ENCODE data around the gene KLF4.
A peak's percentile ranks its signal among the peaks of the same experiment; 100 is the strongest.

KLF4 gene

DNA sequence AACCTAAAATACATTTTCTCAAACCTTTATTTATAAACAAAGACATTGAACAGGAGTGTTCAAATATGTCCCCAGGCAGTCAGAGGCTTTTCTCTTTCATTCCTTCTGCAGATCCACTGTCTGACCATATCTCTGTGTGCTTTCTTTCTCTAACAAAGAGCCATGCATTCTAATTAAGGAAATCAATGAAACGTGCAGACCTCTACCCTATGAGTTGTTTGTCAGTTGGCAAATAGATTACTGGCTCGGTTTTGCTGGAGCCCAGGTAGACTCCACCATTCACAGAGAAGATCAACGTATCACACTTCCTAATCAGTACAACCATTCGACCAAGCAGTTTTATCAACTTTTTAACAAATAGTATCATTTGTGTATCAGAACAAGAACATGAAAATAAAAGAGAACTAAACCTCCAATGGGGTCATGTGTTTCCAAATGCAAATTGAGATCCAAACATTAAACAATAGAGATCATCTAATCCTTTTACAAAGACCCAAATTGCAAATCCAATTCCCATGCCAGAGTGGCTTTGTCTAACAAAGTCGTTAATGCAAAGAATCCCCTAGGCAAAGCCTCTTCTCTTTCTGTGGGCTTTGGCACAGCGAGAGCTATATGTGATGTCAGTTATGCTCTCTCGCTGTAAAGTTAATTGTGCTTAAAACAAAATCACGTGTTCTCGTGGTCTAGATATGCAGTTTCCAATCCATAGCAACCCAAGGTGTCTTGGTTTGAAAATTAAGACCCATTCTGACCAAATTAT, 16.8 kb downstream of the KLF4 start:
- no peak for TF ChIP-seq SPI1 (IDR thresholded peaks at IDR 0.05; ENCODE audit: low read depth, low read length)
- TF ChIP-seq PAX5 (IDR thresholded peaks at IDR 0.05; ENCODE audit: insufficient read depth, low read length, severe bottlenecking) = no peak
- no peak for TF ChIP-seq POU2F2 (IDR thresholded peaks at IDR 0.05; ENCODE audit: low read depth, low read length)
- TF ChIP-seq TAF1 (IDR thresholded peaks at IDR 0.05; ENCODE audit: low read depth, low read length) = no peak
- TF ChIP-seq POLR2AphosphoS5 (IDR thresholded peaks at IDR 0.05; ENCODE audit: low read depth, low read length) = no peak
- no peak for TF ChIP-seq POLR2A (IDR thresholded peaks at IDR 0.05; ENCODE audit: low read depth, low read length)
- no peak for DNase-seq (ENCODE audit: insufficient read length, low spot score)
- no peak for FAIRE-seq

GRCh38 chr9:107471552-107471951, 18.0 kb downstream of the KLF4 start:
- DNase-seq (ENCODE audit: insufficient read length, low spot score) = no peak
- no peak for FAIRE-seq
- TF ChIP-seq POLR2AphosphoS5 (IDR thresholded peaks at IDR 0.05; ENCODE audit: low read depth, low read length) (no peak), SPI1 (IDR thresholded peaks at IDR 0.05; ENCODE audit: low read depth, low read length) (no peak), PAX5 (IDR thresholded peaks at IDR 0.05; ENCODE audit: insufficient read depth, low read length, severe bottlenecking) (no peak), POU2F2 (IDR thresholded peaks at IDR 0.05; ENCODE audit: low read depth, low read length) (no peak), TAF1 (IDR thresholded peaks at IDR 0.05; ENCODE audit: low read depth, low read length) (no peak), POLR2A (IDR thresholded peaks at IDR 0.05; ENCODE audit: low read depth, low read length) (no peak)

DNA sequence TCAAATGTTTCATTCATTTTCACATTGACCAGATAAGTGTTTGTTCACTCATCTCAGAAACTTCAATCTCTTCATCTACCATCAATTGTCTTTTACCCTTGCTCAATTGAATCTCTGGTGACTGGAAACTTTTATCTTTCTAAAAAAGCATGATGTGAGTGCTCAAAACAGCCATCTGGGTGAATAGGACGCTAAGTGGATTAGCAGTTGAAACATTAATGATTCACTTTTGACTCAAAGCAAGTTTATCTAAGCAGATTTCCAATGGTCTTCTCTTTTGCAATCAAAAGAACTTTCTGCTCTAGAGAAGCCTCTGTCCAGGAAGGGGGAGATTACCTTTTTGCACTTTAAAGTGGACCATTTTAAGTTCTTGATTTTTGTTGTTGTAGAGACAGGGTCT, 22.2 kb downstream of the KLF4 start:
- DNase-seq (ENCODE audit: insufficient read length, low spot score) = no peak
- TF ChIP-seq PAX5 (IDR thresholded peaks at IDR 0.05; ENCODE audit: insufficient read depth, low read length, severe bottlenecking) = no peak
- no peak for FAIRE-seq

- no peak for TF ChIP-seq SPI1 (IDR thresholded peaks at IDR 0.05; ENCODE audit: low read depth, low read length)
- no peak for TF ChIP-seq POU2F2 (IDR thresholded peaks at IDR 0.05; ENCODE audit: low read depth, low read length)
- TF ChIP-seq PAX5 (IDR thresholded peaks at IDR 0.05; ENCODE audit: insufficient read depth, low read length, severe bottlenecking) = no peak
- TF ChIP-seq POLR2AphosphoS5 (IDR thresholded peaks at IDR 0.05; ENCODE audit: low read depth, low read length) = no peak
- no peak for TF ChIP-seq POLR2A (IDR thresholded peaks at IDR 0.05; ENCODE audit: low read depth, low read length)
- no peak for TF ChIP-seq TAF1 (IDR thresholded peaks at IDR 0.05; ENCODE audit: low read depth, low read length)
Measured at GRCh38 chr9:107466826-107467225, 22.7 kb downstream of the KLF4 start.

GRCh38 chr9:107465467-107466451, 23.8 kb downstream of the KLF4 start:
- FAIRE-seq (no peak), DNase-seq (ENCODE audit: insufficient read length, low spot score) (peak; percentile 58)
- TF ChIP-seq TAF1 (IDR thresholded peaks at IDR 0.05; ENCODE audit: low read depth, low read length) (no peak), POLR2AphosphoS5 (IDR thresholded peaks at IDR 0.05; ENCODE audit: low read depth, low read length) (no peak), POU2F2 (IDR thresholded peaks at IDR 0.05; ENCODE audit: low read depth, low read length) (no peak), SPI1 (IDR thresholded peaks at IDR 0.05; ENCODE audit: low read depth, low read length) (no peak), PAX5 (IDR thresholded peaks at IDR 0.05; ENCODE audit: insufficient read depth, low read length, severe bottlenecking) (no peak), POLR2A (IDR thresholded peaks at IDR 0.05; ENCODE audit: low read depth, low read length) (no peak)

More at GRCh38 chr9:107466826-107467225, 22.7 kb downstream of the KLF4 start:
- DNase-seq (ENCODE audit: insufficient read length, low spot score) = no peak
- no peak for FAIRE-seq

DNA sequence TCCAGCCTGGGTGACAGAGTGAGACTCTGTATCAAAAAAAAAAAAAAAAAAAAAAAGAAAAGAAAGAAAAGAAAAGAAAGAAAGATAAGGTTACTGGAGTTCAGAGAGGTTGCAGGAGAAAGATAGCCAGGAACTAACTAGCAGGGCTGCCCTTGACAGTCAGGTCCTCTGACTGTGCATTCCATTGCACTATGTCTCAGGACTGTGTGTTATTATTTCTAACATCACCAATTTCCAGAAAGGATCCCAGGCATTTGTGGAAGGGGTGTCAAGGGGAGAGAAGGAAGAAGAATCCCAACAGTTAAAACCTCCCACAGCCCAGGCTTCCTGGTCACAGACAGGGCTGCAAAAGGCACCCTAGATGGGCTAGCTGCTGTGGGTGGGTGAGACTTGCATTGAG, 25.1 kb downstream of the KLF4 start:
- TF ChIP-seq PAX5 (IDR thresholded peaks at IDR 0.05; ENCODE audit: insufficient read depth, low read length, severe bottlenecking) = no peak
- no peak for TF ChIP-seq POU2F2 (IDR thresholded peaks at IDR 0.05; ENCODE audit: low read depth, low read length)
- no peak for TF ChIP-seq SPI1 (IDR thresholded peaks at IDR 0.05; ENCODE audit: low read depth, low read length)
- TF ChIP-seq POLR2AphosphoS5 (IDR thresholded peaks at IDR 0.05; ENCODE audit: low read depth, low read length) = no peak
- no peak for TF ChIP-seq POLR2A (IDR thresholded peaks at IDR 0.05; ENCODE audit: low read depth, low read length)
- TF ChIP-seq TAF1 (IDR thresholded peaks at IDR 0.05; ENCODE audit: low read depth, low read length) = no peak
- DNase-seq (ENCODE audit: insufficient read length, low spot score) (no peak), FAIRE-seq (no peak)

- TF ChIP-seq POU2F2 (IDR thresholded peaks at IDR 0.05; ENCODE audit: low read depth, low read length) = no peak
- no peak for DNase-seq (ENCODE audit: insufficient read length, low spot score)
- no peak for FAIRE-seq
Measured at GRCh38 chr9:107462691-107463090, 26.9 kb downstream of the KLF4 start.

GRCh38 chr9:107460153-107461023, 29.2 kb downstream of the KLF4 start:
- no peak for TF ChIP-seq SPI1 (IDR thresholded peaks at IDR 0.05; ENCODE audit: low read depth, low read length)
- no peak for TF ChIP-seq POU2F2 (IDR thresholded peaks at IDR 0.05; ENCODE audit: low read depth, low read length)
- no peak for TF ChIP-seq POLR2A (IDR thresholded peaks at IDR 0.05; ENCODE audit: low read depth, low read length)
- no peak for TF ChIP-seq POLR2AphosphoS5 (IDR thresholded peaks at IDR 0.05; ENCODE audit: low read depth, low read length)
- no peak for TF ChIP-seq TAF1 (IDR thresholded peaks at IDR 0.05; ENCODE audit: low read depth, low read length)
- no peak for TF ChIP-seq PAX5 (IDR thresholded peaks at IDR 0.05; ENCODE audit: insufficient read depth, low read length, severe bottlenecking)
- DNase-seq (ENCODE audit: insufficient read length, low spot score) (no peak), FAIRE-seq (no peak)

Data from GM12891 (cell line).